Measurements from ENCODE around the gene MYO18B. TPM values are rescaled to one million over a fixed set of nuclear protein-coding genes. Genes with fewer than 3 reads are reported as not detected.

Gene MYO18B
- polyA plus RNA-seq, 1 donor (not counting 4 experiments of a cell fraction or from before 2014, with no cell fraction given) = not detected

DNA sequence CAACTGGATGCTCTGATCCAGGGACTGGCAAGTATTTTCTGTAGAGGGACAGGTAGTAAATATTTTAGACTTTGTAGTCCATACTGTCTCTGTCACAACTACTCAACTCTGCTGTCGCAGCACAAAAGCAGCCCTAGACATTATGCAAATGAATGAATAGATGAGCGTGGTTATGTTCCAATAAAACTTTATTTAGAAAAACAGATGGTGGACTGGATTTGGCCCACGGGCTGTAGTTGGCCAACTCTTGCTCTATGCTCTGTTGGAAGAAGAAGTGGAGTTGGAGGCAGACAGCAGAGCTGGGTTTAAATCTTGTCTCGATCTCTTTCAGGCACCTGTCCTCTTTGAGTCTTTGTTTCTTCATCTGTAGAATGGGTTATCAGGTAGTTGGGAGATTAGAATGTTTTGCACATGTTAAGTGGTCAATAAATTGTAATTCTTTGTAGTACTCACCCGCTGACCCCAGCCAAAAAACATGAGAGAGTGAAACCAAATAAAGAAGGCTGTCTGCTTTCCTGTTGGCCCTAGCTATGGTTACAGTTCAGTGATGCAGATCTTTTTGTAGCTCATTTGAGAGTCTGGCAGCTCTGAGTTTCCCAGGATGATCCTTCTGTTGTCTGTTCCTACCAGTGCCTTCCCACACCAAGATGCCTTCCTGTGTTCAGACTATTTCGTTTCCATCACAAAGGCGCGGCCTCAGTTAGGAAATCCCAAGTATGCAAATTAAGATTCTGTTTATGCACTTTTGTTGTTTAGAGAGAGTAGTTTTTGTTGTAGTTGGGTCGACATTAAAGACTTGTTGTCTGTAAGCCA lies 229.2 kb downstream of the MYO18B start:
- TF ChIP-seq, protein P1, sequence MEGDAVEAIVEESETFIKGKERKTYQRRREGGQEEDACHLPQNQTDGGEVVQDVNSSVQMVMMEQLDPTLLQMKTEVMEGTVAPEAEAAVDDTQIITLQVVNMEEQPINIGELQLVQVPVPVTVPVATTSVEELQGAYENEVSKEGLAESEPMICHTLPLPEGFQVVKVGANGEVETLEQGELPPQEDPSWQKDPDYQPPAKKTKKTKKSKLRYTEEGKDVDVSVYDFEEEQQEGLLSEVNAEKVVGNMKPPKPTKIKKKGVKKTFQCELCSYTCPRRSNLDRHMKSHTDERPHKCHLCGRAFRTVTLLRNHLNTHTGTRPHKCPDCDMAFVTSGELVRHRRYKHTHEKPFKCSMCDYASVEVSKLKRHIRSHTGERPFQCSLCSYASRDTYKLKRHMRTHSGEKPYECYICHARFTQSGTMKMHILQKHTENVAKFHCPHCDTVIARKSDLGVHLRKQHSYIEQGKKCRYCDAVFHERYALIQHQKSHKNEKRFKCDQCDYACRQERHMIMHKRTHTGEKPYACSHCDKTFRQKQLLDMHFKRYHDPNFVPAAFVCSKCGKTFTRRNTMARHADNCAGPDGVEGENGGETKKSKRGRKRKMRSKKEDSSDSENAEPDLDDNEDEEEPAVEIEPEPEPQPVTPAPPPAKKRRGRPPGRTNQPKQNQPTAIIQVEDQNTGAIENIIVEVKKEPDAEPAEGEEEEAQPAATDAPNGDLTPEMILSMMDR (optimal IDR thresholded peaks at IDR 0.05 in 1 of 3, IDR thresholded peaks at IDR 0.05 in 1 of 3, conservative IDR thresholded peaks at IDR 0.05 in 1 of 3; ENCODE audit: extremely low read depth in 1 of 3, insufficient read depth in 2 of 3, low read length in 3 of 3) = no peak
- no peak for TF ChIP-seq EZH2 (IDR thresholded peaks at IDR 0.05; ENCODE audit: low read length)
- H3K36me3 ChIP-seq (ENCODE audit: control insufficient read depth in 2 of 2, extremely low read depth in 1 of 2, insufficient read depth in 2 of 2, low read length in 2 of 2) = no peaks in the 10 kb centered on the region
- DNase-seq (ENCODE audit: low read depth, low spot score) (no peak), FAIRE-seq (no peak)
- no peaks in the 10 kb centered on the region for H3K9me3 ChIP-seq (ENCODE audit: control insufficient read depth, low read depth, low read length)
- H3K9me1 ChIP-seq (ENCODE audit: control insufficient read depth, extremely low read depth, insufficient read depth, low read length) = no peaks in the 10 kb centered on the region
- no peaks in the 10 kb centered on the region for H3K79me2 ChIP-seq (ENCODE audit: control insufficient read depth, insufficient read depth, low read length)
- H2AFZ ChIP-seq (ENCODE audit: control insufficient read depth, low read length) = no peak overlapping the region
- H3K4me3 ChIP-seq (ENCODE audit: control insufficient read depth in 2 of 3, extremely low read depth in 1 of 3, insufficient read depth in 2 of 3, low read depth in 1 of 3, low read length in 3 of 3) = no peak overlapping the region
- H3K27me3 ChIP-seq (ENCODE audit: control insufficient read depth, extremely low read depth, insufficient read depth, low read length) = no peaks in the 10 kb centered on the region
- H3K9ac ChIP-seq (ENCODE audit: control insufficient read depth, extremely low read depth, insufficient read depth, low read length) = no peak overlapping the region
- dilution Hi-C loops (cut with MboI; ENCODE audit: extremely low pct_ligation_motif_present, low sequenced_read_pairs) = no loop called here
- H3K4me2 ChIP-seq (ENCODE audit: control insufficient read depth, extremely low read depth, insufficient read depth, low read depth, low read length) = no peak overlapping the region
- H4K20me1 ChIP-seq (ENCODE audit: control insufficient read depth, extremely low read depth, insufficient read depth, low read length) = no peaks in the 10 kb centered on the region
- no peaks in the 10 kb centered on the region for H3K4me1 ChIP-seq (ENCODE audit: control insufficient read depth, extremely low read depth, insufficient read depth, low read length)
- H3K27ac ChIP-seq (ENCODE audit: control insufficient read depth, insufficient read depth, low read length) = no peak overlapping the region

DNA sequence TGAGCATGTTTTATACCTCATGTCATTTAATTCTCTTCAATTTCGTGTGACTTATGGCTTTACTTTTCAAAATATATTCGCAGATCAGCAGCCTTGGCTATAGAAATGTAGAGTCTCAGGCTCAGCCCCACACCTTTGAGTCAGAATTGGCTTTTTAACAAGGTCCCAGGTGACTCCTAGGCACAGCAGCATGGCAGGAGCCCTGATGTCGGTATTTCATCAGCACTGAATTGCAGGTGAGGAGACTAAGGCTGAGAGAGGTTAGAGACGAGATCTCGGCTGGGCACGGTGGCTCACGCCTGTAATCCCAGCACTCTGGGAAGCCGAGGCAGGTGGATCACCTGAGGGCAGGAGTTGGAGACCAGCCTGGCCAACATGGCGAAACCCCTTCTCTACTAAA lies 230.4 kb downstream of the MYO18B start:
- TF ChIP-seq EZH2 (IDR thresholded peaks at IDR 0.05; ENCODE audit: low read length) = no peak
- TF ChIP-seq, protein P1 (optimal IDR thresholded peaks at IDR 0.05 in 1 of 3, IDR thresholded peaks at IDR 0.05 in 1 of 3, conservative IDR thresholded peaks at IDR 0.05 in 1 of 3; ENCODE audit: extremely low read depth in 1 of 3, insufficient read depth in 2 of 3, low read length in 3 of 3) = no peak
- no peaks in the 10 kb centered on the region for H3K27me3 ChIP-seq (ENCODE audit: control insufficient read depth, extremely low read depth, insufficient read depth, low read length)
- H4K20me1 ChIP-seq (ENCODE audit: control insufficient read depth, extremely low read depth, insufficient read depth, low read length) = no peaks in the 10 kb centered on the region
- H3K4me3 ChIP-seq (ENCODE audit: control insufficient read depth in 2 of 3, extremely low read depth in 1 of 3, insufficient read depth in 2 of 3, low read depth in 1 of 3, low read length in 3 of 3) = no peak overlapping the region
- DNase-seq (ENCODE audit: low read depth, low spot score) (no peak), FAIRE-seq (no peak)
- no peaks in the 10 kb centered on the region for H3K36me3 ChIP-seq (ENCODE audit: control insufficient read depth in 2 of 2, extremely low read depth in 1 of 2, insufficient read depth in 2 of 2, low read length in 2 of 2)
- no peak overlapping the region for H3K9ac ChIP-seq (ENCODE audit: control insufficient read depth, extremely low read depth, insufficient read depth, low read length)
- H3K4me1 ChIP-seq (ENCODE audit: control insufficient read depth, extremely low read depth, insufficient read depth, low read length) = no peaks in the 10 kb centered on the region
- H3K9me3 ChIP-seq (ENCODE audit: control insufficient read depth, low read depth, low read length) = no peaks in the 10 kb centered on the region
- dilution Hi-C loops (cut with MboI; ENCODE audit: extremely low pct_ligation_motif_present, low sequenced_read_pairs) = no loop called here
- no peak overlapping the region for H2AFZ ChIP-seq (ENCODE audit: control insufficient read depth, low read length)
- no peak overlapping the region for H3K27ac ChIP-seq (ENCODE audit: control insufficient read depth, insufficient read depth, low read length)
- H3K79me2 ChIP-seq (ENCODE audit: control insufficient read depth, insufficient read depth, low read length) = no peaks in the 10 kb centered on the region
- H3K9me1 ChIP-seq (ENCODE audit: control insufficient read depth, extremely low read depth, insufficient read depth, low read length) = no peaks in the 10 kb centered on the region
- no peak overlapping the region for H3K4me2 ChIP-seq (ENCODE audit: control insufficient read depth, extremely low read depth, insufficient read depth, low read depth, low read length)

Data from keratinocyte (primary cell).